ENCODE data around the gene STRA6.

Gene STRA6

DNA sequence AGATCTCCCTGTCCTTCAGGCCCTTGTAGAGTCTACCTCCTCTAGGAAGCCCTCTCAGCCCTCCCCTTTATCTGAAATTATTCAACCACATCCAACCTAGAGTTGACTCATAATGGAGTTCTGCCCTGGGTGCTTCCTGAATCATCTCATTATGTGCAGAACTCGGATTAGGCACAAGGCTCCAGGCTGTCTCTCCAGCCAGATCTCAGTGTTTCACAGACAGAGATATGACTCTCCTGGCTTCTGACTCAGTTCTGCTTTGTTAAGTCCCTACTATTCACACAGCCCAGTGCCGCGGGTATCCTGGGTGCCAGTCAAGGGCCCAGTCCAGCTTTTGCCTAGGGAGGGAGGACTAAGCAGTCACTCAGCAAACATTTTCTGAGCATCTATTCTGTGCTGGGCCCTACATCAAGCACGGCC lies 9.3 kb downstream of the STRA6 start:
- H4K20me1 ChIP-seq (ENCODE audit: insufficient read depth, low read length), result no peaks in the 10 kb centered on the region
- H3K36me3 ChIP-seq (ENCODE audit: insufficient read depth, low read length), result no peaks in the 10 kb centered on the region
- H3K4me2 ChIP-seq (ENCODE audit: insufficient read depth, low read length), result no peak overlapping the region
- H3K27me3 ChIP-seq (ENCODE audit: insufficient read depth, low read length, poor library complexity), result no peaks in the 10 kb centered on the region
- no peaks in the 10 kb centered on the region for H3K79me2 ChIP-seq (ENCODE audit: insufficient read depth, low read length)
- H3K4me3 ChIP-seq (ENCODE audit: low read depth in 1 of 2, low read length in 2 of 2), result no peak overlapping the region
- no peaks in the 10 kb centered on the region for H3K9me3 ChIP-seq (ENCODE audit: insufficient read depth, low read length, severe bottlenecking)
- no peak overlapping the region for H2AFZ ChIP-seq (ENCODE audit: low read depth, low read length)
- TF ChIP-seq EZH2 (IDR thresholded peaks at IDR 0.05; ENCODE audit: borderline replicate concordance, low read depth, low read length, severe bottlenecking) (no peak), CTCF (IDR thresholded peaks at IDR 0.05; ENCODE audit: borderline replicate concordance, extremely low read depth, low read length, poor library complexity, severe bottlenecking) (no peak)
- H3K9ac ChIP-seq (ENCODE audit: low read depth, low read length), result no peak overlapping the region
- H3K4me1 ChIP-seq (ENCODE audit: insufficient read depth, low read length), result no peaks in the 10 kb centered on the region
- no peak overlapping the region for H3K27ac ChIP-seq (ENCODE audit: low read length)
- ATAC-seq (ENCODE audit: insufficient read depth, low read depth), result no peak
- no peak for DNase-seq

DNA sequence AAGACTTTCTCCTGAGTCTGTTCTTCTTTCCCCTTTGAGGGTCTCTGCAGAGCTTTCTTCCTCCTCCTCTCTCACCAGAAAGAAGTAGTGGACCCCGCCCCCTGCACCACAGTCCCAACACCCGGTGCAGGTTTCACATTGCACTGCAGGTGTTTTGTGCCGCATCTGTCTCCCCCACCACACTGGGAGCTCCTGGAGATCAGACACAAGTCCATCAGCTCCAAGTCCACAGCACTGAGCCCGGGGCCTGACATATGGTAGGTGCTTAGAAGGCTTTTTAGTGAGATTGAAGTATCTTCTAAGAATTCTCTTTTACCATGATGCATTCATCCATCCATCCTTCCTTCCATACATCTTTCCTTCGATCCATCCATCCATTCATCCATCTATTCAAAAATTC lies 9.8 kb downstream of the STRA6 start:
- H3K27ac ChIP-seq (ENCODE audit: low read length), result no peak overlapping the region
- H3K27me3 ChIP-seq (ENCODE audit: insufficient read depth, low read length, poor library complexity), result no peaks in the 10 kb centered on the region
- no peak for DNase-seq

DNA sequence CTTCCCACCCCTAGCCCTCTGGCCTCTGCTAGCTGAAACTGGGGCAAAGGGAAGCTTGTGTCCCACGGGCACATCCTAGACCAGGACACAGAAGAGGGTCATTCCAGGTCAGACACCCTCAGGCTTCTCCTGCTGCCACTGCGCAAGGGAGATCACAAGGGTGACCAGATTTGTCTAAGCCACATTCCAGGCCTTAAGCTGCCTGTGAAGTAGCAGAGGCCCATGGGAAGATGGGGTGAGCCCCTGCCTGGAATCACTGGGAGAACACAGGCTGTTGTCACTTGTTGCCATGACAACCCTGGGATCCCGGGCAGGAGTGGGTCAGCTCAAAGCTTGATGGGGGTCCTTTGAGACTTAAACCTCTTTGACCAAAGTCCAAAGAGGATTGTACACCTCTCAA lies 10.8 kb downstream of the STRA6 start:
- H4K20me1 ChIP-seq (ENCODE audit: insufficient read depth, low read length), result no peaks in the 10 kb centered on the region
- H3K27ac ChIP-seq (ENCODE audit: low read length), result no peak overlapping the region
- DNase-seq (no peak), ATAC-seq (ENCODE audit: insufficient read depth, low read depth) (no peak)
- no peak overlapping the region for H3K9ac ChIP-seq (ENCODE audit: low read depth, low read length)
- H3K36me3 ChIP-seq (ENCODE audit: insufficient read depth, low read length), result no peaks in the 10 kb centered on the region
- no peak overlapping the region for H3K4me2 ChIP-seq (ENCODE audit: insufficient read depth, low read length)
- H3K27me3 ChIP-seq (ENCODE audit: insufficient read depth, low read length, poor library complexity), result peaks cover 3% of the 10 kb centered on the region
- no peaks in the 10 kb centered on the region for H3K4me1 ChIP-seq (ENCODE audit: insufficient read depth, low read length)
- TF ChIP-seq CTCF (IDR thresholded peaks at IDR 0.05; ENCODE audit: borderline replicate concordance, extremely low read depth, low read length, poor library complexity, severe bottlenecking) (no peak), EZH2 (IDR thresholded peaks at IDR 0.05; ENCODE audit: borderline replicate concordance, low read depth, low read length, severe bottlenecking) (no peak)
- H3K79me2 ChIP-seq (ENCODE audit: insufficient read depth, low read length), result no peaks in the 10 kb centered on the region
- H3K9me3 ChIP-seq (ENCODE audit: insufficient read depth, low read length, severe bottlenecking), result no peaks in the 10 kb centered on the region
- no peak overlapping the region for H2AFZ ChIP-seq (ENCODE audit: low read depth, low read length)
- no peak overlapping the region for H3K4me3 ChIP-seq (ENCODE audit: low read depth in 1 of 2, low read length in 2 of 2)

More for the DNA sequence above, 9.8 kb downstream of the STRA6 start:
- no peaks in the 10 kb centered on the region for H3K4me1 ChIP-seq (ENCODE audit: insufficient read depth, low read length)
- H3K9me3 ChIP-seq (ENCODE audit: insufficient read depth, low read length, severe bottlenecking), result no peaks in the 10 kb centered on the region
- H3K9ac ChIP-seq (ENCODE audit: low read depth, low read length), result no peak overlapping the region
- TF ChIP-seq CTCF (IDR thresholded peaks at IDR 0.05; ENCODE audit: borderline replicate concordance, extremely low read depth, low read length, poor library complexity, severe bottlenecking), result no peak
- TF ChIP-seq EZH2 (IDR thresholded peaks at IDR 0.05; ENCODE audit: borderline replicate concordance, low read depth, low read length, severe bottlenecking), result no peak
- H4K20me1 ChIP-seq (ENCODE audit: insufficient read depth, low read length), result no peaks in the 10 kb centered on the region
- H3K79me2 ChIP-seq (ENCODE audit: insufficient read depth, low read length), result no peaks in the 10 kb centered on the region
- no peak for ATAC-seq (ENCODE audit: insufficient read depth, low read depth)
- H2AFZ ChIP-seq (ENCODE audit: low read depth, low read length), result no peak overlapping the region
- H3K36me3 ChIP-seq (ENCODE audit: insufficient read depth, low read length), result no peaks in the 10 kb centered on the region
- H3K4me2 ChIP-seq (ENCODE audit: insufficient read depth, low read length), result no peak overlapping the region
- no peak overlapping the region for H3K4me3 ChIP-seq (ENCODE audit: low read depth in 1 of 2, low read length in 2 of 2)

- Histone ChIP-seq H3K36me3 (ENCODE audit: insufficient read depth, low read length) (no peaks in the 10 kb centered on the region), H3K4me2 (ENCODE audit: insufficient read depth, low read length) (no peak overlapping the region), H4K20me1 (ENCODE audit: insufficient read depth, low read length) (no peaks in the 10 kb centered on the region), H3K4me1 (ENCODE audit: insufficient read depth, low read length) (no peaks in the 10 kb centered on the region), H3K27me3 (ENCODE audit: insufficient read depth, low read length, poor library complexity) (peaks cover 3% of the 10 kb centered on the region), H3K79me2 (ENCODE audit: insufficient read depth, low read length) (no peaks in the 10 kb centered on the region), H3K9ac (ENCODE audit: low read depth, low read length) (no peak overlapping the region), H3K4me3 (ENCODE audit: low read depth in 1 of 2, low read length in 2 of 2) (no peak overlapping the region), H3K27ac (ENCODE audit: low read length) (no peak overlapping the region), H2AFZ (ENCODE audit: low read depth, low read length) (no peak overlapping the region), H3K9me3 (ENCODE audit: insufficient read depth, low read length, severe bottlenecking) (no peaks in the 10 kb centered on the region)
- TF ChIP-seq CTCF (IDR thresholded peaks at IDR 0.05; ENCODE audit: borderline replicate concordance, extremely low read depth, low read length, poor library complexity, severe bottlenecking), result no peak
- TF ChIP-seq EZH2 (IDR thresholded peaks at IDR 0.05; ENCODE audit: borderline replicate concordance, low read depth, low read length, severe bottlenecking), result no peak
- DNase-seq (no peak), ATAC-seq (ENCODE audit: insufficient read depth, low read depth) (no peak)
These were observed 14.4 kb downstream of the STRA6 start for GRCh38 chr15:74188216-74188615.

Measured in DND-41 (cell line).